HepG2 (cell line): ENCODE results near the gene AK3. TPM values are rescaled to one million over a fixed set of nuclear protein-coding genes. Genes with fewer than 3 reads are reported as not detected.

Experiments
- ATAC-seq: fragments of 200-7000 bp; cut with Tn5 transposase; 3 replicates; pipeline ENCODE4 v1.9.1; 2020; ENCODE audit warnings: mild to moderate bottlenecking, moderate library complexity
- BruUV-seq: library from RNA; stranded (reverse); fragments of 400-500 nt; replicated peaks from 2 replicates; lab custom pipeline; 2021; lab: Mats Ljungman, UMichigan
- CTCF ChIA-PET: fragments of 300-600 bp; formaldehyde crosslinking; extraction: SDS; loops from one replicate; lab custom pipeline; 2021; ENCODE audit warnings: low total read pairs, inconsistent platforms, low intra/inter-chr PET ratio; lab: Yijun Ruan, JAX
- POLR2A ChIA-PET: fragments of 350-600 bp; sonication (Branson Sonifier 250); formaldehyde crosslinking; loops from one replicate; lab custom pipeline; 2020; ENCODE audit warnings: antibody characterized with exemption, inconsistent platforms; lab: Yijun Ruan, JAX
- DNase-seq: peaks from one replicate; pipeline ENCODE4 v3.0.0-alpha.2; 2015; ENCODE audit warnings: low spot score
- FAIRE-seq: peaks from 3 replicates; lab custom pipeline; 2011; peaks lifted over from hg19 to GRCh38; lab: Jason Lieb, UNC
- H2AFZ ChIP-seq: one replicate; pipeline ENCODE4 v1.6.1; 2011; ENCODE audit warnings: low read length, inconsistent platforms
- H3K27ac ChIP-seq: fragments of 300-600 bp; 3 replicates; pipeline ENCODE4 v1.8.0; 2011; ENCODE audit warnings: mixed run types, mild to moderate bottlenecking, mixed read lengths, low read length, inconsistent platforms; ENCODE audit not compliant: insufficient read depth; ENCODE audit errors: extremely low read length
- H3K27me3 ChIP-seq, 2 experiments: fragments of 200-600 bp in 1 of 2; 2 replicates in 1 of 2; 3 replicates in 1 of 2; pipeline versions ENCODE4 v1.6.0 to v1.8.0; 2011; ENCODE audit warnings: low read length in 2 of 2, mild to moderate bottlenecking in 2 of 2, moderate library complexity in 2 of 2, inconsistent platforms in 1 of 2; ENCODE audit not compliant: insufficient read depth in 2 of 2, control insufficient read depth in 1 of 2
- H3K36me3 ChIP-seq, 2 experiments: fragments of 200-600 bp in 1 of 2; replicated peaks in 1 of 2; 2 replicates in 1 of 2; 3 replicates in 1 of 2; pipeline versions ENCODE4 v1.5.1 to v1.8.0; 2011; ENCODE audit warnings: low read length in 2 of 2, inconsistent platforms in 1 of 2; ENCODE audit not compliant: insufficient read depth in 2 of 2, control insufficient read depth in 1 of 2
- H3K4me1 ChIP-seq: 2 replicates; pipeline ENCODE4 v1.5.1; 2012; ENCODE audit warnings: low read length, inconsistent platforms; ENCODE audit not compliant: insufficient read depth
- H3K4me2 ChIP-seq: 2 replicates; pipeline ENCODE4 v1.6.0; 2011; ENCODE audit warnings: low read depth, low read length, inconsistent platforms
- H3K4me3 ChIP-seq, 3 experiments: fragments of 200-600 bp in 1 of 3; sonication (generic), shearing (Covaris generic) in 1 of 3; replicated peaks in 1 of 3; 2 replicates each; pipeline ENCODE4 v1.5.1; 2011 to 2016; ENCODE audit warnings: low read length in 3 of 3, inconsistent platforms in 2 of 3, low read depth in 2 of 3, mild to moderate bottlenecking in 2 of 3, control low read depth in 1 of 3, mixed read lengths in 1 of 3; ENCODE audit not compliant: insufficient read depth in 1 of 3
- H3K79me2 ChIP-seq: one replicate; pipeline ENCODE4 v1.6.1; 2011; ENCODE audit warnings: low read length, inconsistent platforms; ENCODE audit not compliant: insufficient read depth
- H3K9ac ChIP-seq: 2 replicates; pipeline ENCODE4 v1.6.0; 2011; ENCODE audit warnings: mild to moderate bottlenecking, low read depth, low read length, inconsistent platforms; ENCODE audit not compliant: insufficient read depth
- H3K9me3 ChIP-seq: 2 replicates; pipeline ENCODE4 v1.5.1; 2012; ENCODE audit warnings: mild to moderate bottlenecking, low read length
- H4K20me1 ChIP-seq: 2 replicates; pipeline ENCODE4 v1.6.0; 2011; ENCODE audit warnings: inconsistent platforms, mild to moderate bottlenecking, low read length, moderate library complexity; ENCODE audit not compliant: insufficient read depth
- IKZF4 ChIP-seq: sonication (generic); formaldehyde crosslinking; IDR thresholded peaks from 2 replicates; pipeline ENCODE4 v1.5.1; 2020; ENCODE audit warnings: borderline replicate concordance, mild to moderate bottlenecking, low read depth, missing genetic modification reagents; ENCODE audit errors: not compliant biosample characterization
- LCORL ChIP-seq, 2 experiments: fragments of 450-650 bp in 1 of 2; sonication (generic) in 1 of 2; formaldehyde crosslinking in 1 of 2; IDR thresholded peaks; 2 replicates each; pipeline versions ENCODE4 v1.5.0 to v1.6.1; 2017 to 2020; ENCODE audit warnings: antibody characterized with exemption in 1 of 2, missing genetic modification reagents in 1 of 2
- SAFB2 ChIP-seq: sonication (generic); formaldehyde crosslinking; IDR thresholded peaks from 2 replicates; pipeline ENCODE4 v1.5.1; 2020; ENCODE audit warnings: missing genetic modification reagents, low read depth, mild to moderate bottlenecking, borderline replicate concordance
- SALL2 ChIP-seq: sonication (generic); formaldehyde crosslinking; IDR thresholded peaks from 2 replicates; pipeline ENCODE4 v1.8.1; 2023; ENCODE audit warnings: mild to moderate bottlenecking, missing genetic modification reagents, inconsistent platforms
- YEATS2 ChIP-seq: sonication (generic); formaldehyde crosslinking; IDR thresholded peaks from 2 replicates; pipeline ENCODE4 v1.4.0; 2020; ENCODE audit warnings: missing genetic modification reagents, borderline replicate concordance
- ZFX ChIP-seq: sonication (generic); formaldehyde crosslinking; IDR thresholded peaks from 2 replicates; pipeline ENCODE4 v1.4.0; 2020; ENCODE audit warnings: mild to moderate bottlenecking, low read depth, missing genetic modification reagents, moderate library complexity
- ZNF333 ChIP-seq: sonication (generic); formaldehyde crosslinking; IDR thresholded peaks from 2 replicates; pipeline ENCODE4 v1.4.0; 2020; ENCODE audit warnings: mild to moderate bottlenecking, missing genetic modification reagents, borderline replicate concordance
- ZNF350 ChIP-seq: sonication (generic); formaldehyde crosslinking; IDR thresholded peaks from 2 replicates; pipeline ENCODE4 v1.4.0; 2020; ENCODE audit warnings: mild to moderate bottlenecking, low read depth, missing genetic modification reagents, borderline replicate concordance
- ZSCAN21 ChIP-seq: sonication (generic); formaldehyde crosslinking; IDR thresholded peaks from 2 replicates; pipeline ENCODE4 v1.8.0; 2022; ENCODE audit warnings: mild to moderate bottlenecking, missing genetic modification reagents, moderate library complexity, borderline replicate concordance
- WGBS: methylation state at CpG from one replicate; pipeline ENCODE4 v1.1.6; 2017; ENCODE audit warnings: low lambda C conversion rate; 5-methylcytosine and 5-hydroxymethylcytosine counted together
- in situ Hi-C: cut with HindIII; loops from 2 replicates; pipeline ENCODE4 v1.10.0; 2017; ENCODE audit warnings: low pct_unique_long_range_greater_than_20kb; ENCODE audit not compliant: extremely low pct_ligation_motif_present
- intact Hi-C: fragments of 100-400 bp; cut with micrococcal nuclease; formaldehyde crosslinking; loops from one replicate; pipeline ENCODE4 v1.10.0; 2022; ENCODE audit not compliant: unreplicated experiment
- polyA plus RNA-seq, 8 experiments: library from polyadenylated mRNA; depleted of rRNA in 3 of 8; stranded (reverse) in 7 of 8; unstranded in 1 of 8; fragments of >200 nt; fragmentation: Illumina TruSeq in 4 of 8; extraction: Trizol in 4 of 8; gene quantifications; 2 replicates each; pipeline versions ENCODE4 v1.2.1 to v1.2.3, GENCODE V29; 2011 to 2016; ENCODE audit warnings: low read depth in 4 of 8, missing spikeins in 1 of 8, mixed read lengths in 1 of 8; ENCODE audit not compliant: insufficient read depth in 1 of 8
- total RNA-seq, 5 experiments: library from RNA; depleted of rRNA; stranded (reverse); fragments of >200 nt; fragmentation: Illumina TruSeq; extraction: Trizol; gene quantifications; 2 replicates each; pipeline ENCODE4 v1.2.3, GENCODE V29; 2016; ENCODE audit warnings: low read depth in 1 of 5
- TF ChIP-seq, protein P1 (sequence below): sonication (generic); formaldehyde crosslinking; IDR thresholded peaks from 2 replicates; pipeline ENCODE4 v1.4.0; 2020; ENCODE audit warnings: missing genetic modification reagents, borderline replicate concordance
- TF ChIP-seq, protein P2 (sequence below): sonication (generic); formaldehyde crosslinking; IDR thresholded peaks from 2 replicates; pipeline ENCODE4 v1.8.1; 2023; ENCODE audit warnings: mild to moderate bottlenecking, moderate library complexity, missing genetic modification reagents
- TF ChIP-seq, protein P3 (sequence below): sonication (generic); formaldehyde crosslinking; IDR thresholded peaks from 2 replicates; pipeline ENCODE4 v1.5.0; 2020; ENCODE audit warnings: mild to moderate bottlenecking, missing genetic modification reagents, moderate library complexity

Gene AK3
- total and polyA plus RNA-seq, 2 of the 13 experiments (the other 11 are each of a cell fraction or from before 2014, with no cell fraction given): 76.8 to 109 TPM

DNA sequence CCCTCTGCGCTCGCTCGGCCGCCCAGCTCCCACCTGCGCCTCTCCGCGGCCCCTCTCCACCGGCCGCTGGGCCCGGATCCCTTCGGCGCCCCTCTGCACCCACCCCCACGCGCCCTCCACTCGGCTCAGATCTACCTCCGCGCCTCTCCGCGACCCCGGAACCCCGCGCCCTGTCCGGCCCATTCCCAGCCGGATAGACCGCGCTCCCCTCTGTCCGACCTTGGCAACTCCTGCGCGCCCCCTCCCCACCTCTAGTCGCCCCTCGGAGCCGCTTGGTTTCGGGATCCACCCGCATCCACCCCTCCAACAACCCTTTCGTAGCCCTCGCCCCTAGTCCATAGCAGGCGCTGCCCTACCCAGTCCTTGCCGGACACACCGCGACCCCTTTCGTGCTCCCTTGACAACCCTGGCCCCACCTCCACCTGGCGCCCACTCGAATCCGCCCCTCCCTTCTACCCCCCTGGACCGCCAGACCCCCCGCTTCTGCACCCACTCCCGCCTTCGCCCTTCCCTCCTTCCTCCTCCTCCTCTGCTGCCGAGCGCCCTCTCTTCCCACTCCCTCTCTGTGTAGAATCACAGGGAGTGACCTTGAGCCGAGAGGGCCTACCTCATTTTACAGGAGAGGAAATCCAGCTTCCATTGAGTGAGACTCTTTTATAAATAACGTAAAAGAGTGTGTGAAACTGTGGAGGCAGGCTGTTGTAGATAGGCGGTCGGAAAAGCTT is 525 bp upstream of the AK3 start:
- Histone ChIP-seq H3K36me3 (no peaks in the 10 kb centered on the region), H3K27ac (peak overlapping the region; percentile 100), H3K9ac (peak overlapping the region; percentile 85), H3K9me3 (no peaks in the 10 kb centered on the region), H3K4me3 (peak overlapping the region; percentile 93 to 98 (median 96)), H4K20me1 (peaks cover 25% of the 10 kb centered on the region), H2AFZ (no peak overlapping the region), H3K27me3 (no peaks in the 10 kb centered on the region), H3K4me2 (peak overlapping the region; percentile 73), H3K79me2 (peaks cover 38% of the 10 kb centered on the region), H3K4me1 (peaks cover 37% of the 10 kb centered on the region)
- BruUV-seq: no TSS peak
- intact Hi-C loops (loop anchor here (5.0 kb wide), 1 partner anchor 34 kb away; no protein-coding TSS in a partner anchor), in situ Hi-C loops (no loop called here)
- ChIA-PET CTCF (interaction anchor here (1.1 kb wide), 1 partner anchor 9 kb away, joined by 3 read pairs; no protein-coding TSS in a partner anchor), POLR2A (interaction anchor here (0.7 to 3.8 kb wide), 19 partner anchors 9 to 1215 kb away, joined by 3 to 33 read pairs (median 9); partner anchors contain the start of genes CDC37L1, JAK2, PLPP6 and RCL1)
- peak; percentile 40 for FAIRE-seq
- peak; percentile 37 for DNase-seq
- peak; percentile 17 for ATAC-seq
- 2% methylated on average over 31 of the region's 54 CpGs for WGBS
- TF ChIP-seq, protein P1, sequence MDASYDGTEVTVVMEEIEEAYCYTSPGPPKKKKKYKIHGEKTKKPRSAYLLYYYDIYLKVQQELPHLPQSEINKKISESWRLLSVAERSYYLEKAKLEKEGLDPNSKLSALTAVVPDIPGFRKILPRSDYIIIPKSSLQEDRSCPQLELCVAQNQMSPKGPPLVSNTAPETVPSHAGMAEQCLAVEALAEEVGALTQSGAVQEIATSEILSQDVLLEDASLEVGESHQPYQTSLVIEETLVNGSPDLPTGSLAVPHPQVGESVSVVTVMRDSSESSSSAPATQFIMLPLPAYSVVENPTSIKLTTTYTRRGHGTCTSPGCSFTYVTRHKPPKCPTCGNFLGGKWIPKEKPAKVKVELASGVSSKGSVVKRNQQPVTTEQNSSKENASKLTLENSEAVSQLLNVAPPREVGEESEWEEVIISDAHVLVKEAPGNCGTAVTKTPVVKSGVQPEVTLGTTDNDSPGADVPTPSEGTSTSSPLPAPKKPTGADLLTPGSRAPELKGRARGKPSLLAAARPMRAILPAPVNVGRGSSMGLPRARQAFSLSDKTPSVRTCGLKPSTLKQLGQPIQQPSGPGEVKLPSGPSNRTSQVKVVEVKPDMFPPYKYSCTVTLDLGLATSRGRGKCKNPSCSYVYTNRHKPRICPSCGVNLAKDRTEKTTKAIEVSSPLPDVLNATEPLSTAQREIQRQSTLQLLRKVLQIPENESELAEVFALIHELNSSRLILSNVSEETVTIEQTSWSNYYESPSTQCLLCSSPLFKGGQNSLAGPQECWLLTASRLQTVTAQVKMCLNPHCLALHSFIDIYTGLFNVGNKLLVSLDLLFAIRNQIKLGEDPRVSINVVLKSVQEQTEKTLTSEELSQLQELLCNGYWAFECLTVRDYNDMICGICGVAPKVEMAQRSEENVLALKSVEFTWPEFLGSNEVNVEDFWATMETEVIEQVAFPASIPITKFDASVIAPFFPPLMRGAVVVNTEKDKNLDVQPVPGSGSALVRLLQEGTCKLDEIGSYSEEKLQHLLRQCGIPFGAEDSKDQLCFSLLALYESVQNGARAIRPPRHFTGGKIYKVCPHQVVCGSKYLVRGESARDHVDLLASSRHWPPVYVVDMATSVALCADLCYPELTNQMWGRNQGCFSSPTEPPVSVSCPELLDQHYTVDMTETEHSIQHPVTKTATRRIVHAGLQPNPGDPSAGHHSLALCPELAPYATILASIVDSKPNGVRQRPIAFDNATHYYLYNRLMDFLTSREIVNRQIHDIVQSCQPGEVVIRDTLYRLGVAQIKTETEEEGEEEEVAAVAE (CRISPR knock-in tag): 0 out of 2 replicates have a peak, but pooled peaks have one; percentile 0
- TF ChIP-seq SALL2 (CRISPR knock-in tag) (no peak), ZNF333 (0 out of 2 replicates have a peak, but pooled peaks have one; percentile 8), ZSCAN21 (peak; percentile 16; the same call in 1 of the 2 replicates), LCORL (IDR thresholded peaks at IDR 0.05) (no peak), LCORL (CRISPR knock-in tag; IDR thresholded peaks at IDR 0.05) (peak; percentile 43; the same call in 1 of the 2 replicates), SAFB2 (CRISPR knock-in tag) (0 out of 2 replicates have a peak, but pooled peaks have one; percentile 20), YEATS2 (CRISPR knock-in tag) (peak; percentile 35; the same call in 1 of the 2 replicates), ZNF350 (CRISPR knock-in tag) (0 out of 2 replicates have a peak, but pooled peaks have one; percentile 11), ZFX (peak; percentile 41), IKZF4 (peak; percentile 7)
- TF ChIP-seq, protein P2, sequence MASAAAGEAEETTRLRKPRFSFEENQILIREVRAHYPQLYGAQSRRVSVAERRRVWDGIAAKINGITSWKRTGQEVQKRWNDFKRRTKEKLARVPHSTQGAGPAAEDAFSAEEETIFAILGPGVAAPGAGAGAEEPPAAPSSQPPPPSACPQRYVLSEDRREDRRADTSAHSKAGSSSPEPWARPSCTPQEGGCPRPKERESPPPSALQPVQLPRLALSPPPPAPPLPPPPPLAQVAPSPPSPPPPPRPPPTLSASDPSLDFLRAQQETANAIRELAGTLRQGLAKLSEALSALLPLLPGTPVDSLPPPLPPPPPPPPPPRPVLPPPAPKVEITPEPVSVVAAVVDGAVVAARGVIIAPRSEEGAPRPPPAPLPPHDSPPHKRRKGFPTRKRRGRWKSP: 0 out of 2 replicates have a peak, but pooled peaks have one; percentile 19
- TF ChIP-seq, protein P3, sequence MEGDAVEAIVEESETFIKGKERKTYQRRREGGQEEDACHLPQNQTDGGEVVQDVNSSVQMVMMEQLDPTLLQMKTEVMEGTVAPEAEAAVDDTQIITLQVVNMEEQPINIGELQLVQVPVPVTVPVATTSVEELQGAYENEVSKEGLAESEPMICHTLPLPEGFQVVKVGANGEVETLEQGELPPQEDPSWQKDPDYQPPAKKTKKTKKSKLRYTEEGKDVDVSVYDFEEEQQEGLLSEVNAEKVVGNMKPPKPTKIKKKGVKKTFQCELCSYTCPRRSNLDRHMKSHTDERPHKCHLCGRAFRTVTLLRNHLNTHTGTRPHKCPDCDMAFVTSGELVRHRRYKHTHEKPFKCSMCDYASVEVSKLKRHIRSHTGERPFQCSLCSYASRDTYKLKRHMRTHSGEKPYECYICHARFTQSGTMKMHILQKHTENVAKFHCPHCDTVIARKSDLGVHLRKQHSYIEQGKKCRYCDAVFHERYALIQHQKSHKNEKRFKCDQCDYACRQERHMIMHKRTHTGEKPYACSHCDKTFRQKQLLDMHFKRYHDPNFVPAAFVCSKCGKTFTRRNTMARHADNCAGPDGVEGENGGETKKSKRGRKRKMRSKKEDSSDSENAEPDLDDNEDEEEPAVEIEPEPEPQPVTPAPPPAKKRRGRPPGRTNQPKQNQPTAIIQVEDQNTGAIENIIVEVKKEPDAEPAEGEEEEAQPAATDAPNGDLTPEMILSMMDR (CRISPR knock-in tag): peak; percentile 51
